ENCODE results near the gene MRPL50. TPM values are rescaled to one million over a fixed set of nuclear protein-coding genes. Genes with fewer than 3 reads are reported as not detected.

Gene MRPL50
- 17.3 TPM for total RNA-seq

DNA sequence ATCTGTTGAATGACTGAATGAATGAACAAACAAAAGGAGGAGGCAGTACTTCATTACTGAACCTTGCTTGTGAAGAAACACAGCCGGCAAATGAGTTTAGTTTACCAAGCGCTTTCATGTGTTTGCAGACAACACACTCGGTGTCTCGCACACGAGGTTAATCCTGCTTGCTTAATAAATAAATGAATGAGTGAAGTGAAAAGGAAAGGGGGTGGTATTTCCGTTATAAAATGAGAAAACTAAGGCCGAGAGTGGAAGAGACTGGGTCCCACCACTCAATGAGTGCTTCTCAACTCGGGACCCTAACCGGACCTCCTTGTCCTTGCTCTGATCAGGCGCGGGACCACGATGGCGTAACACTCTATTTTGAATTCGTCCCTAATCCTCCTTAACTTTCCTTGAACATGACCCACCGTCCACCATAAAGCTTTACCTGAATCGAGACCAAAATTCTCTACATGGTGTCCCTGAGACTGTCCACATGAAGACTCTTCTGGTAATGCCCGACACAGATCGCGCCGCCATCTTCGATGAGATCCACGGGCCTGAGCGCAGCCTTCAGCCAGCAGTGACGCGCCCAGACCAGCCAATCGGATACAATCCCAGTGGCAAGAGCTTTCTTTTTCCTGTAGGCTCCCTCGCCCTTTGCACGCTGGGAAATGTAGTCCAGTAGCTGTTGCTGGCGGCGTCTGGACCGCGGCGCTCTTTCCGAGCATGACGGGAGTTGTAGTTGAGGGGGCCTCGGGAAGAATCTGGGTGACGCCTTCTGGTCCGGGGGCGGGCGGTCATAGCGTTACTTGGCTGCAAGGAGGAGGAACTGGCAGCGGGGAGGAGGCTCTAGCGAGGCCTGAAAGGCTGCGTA is at the start of gene MRPL50, which contains the start of gene ZNF189:
TSS of gene MRPL50 (minus strand) at position 551 of the 862 bp plus-strand sequence. CDS start at position 525, 26 bp downstream.
TSS of gene ZNF189 (plus strand) at position 784 of the 862 bp plus-strand sequence. CDS start 306 bp downstream, outside the sequence.
- Histone ChIP-seq H3K4me1 (ENCODE audit: insufficient read depth, low read length) (peaks cover 31% of the 10 kb centered on the region), H3K4me3 (ENCODE audit: low read length) (peak within 1 kb of the TSS; percentile 85)

GRCh38 chr9:101446732-101447131 is 48.3 kb upstream of the MRPL50 start:
- no peaks in the 10 kb centered on the region for H3K9me3 ChIP-seq (ENCODE audit: low read depth, low read length)
- no peak overlapping the region for H3K4me3 ChIP-seq (ENCODE audit: low read length)
- H3K4me1 ChIP-seq (ENCODE audit: insufficient read depth, low read length): no peaks in the 10 kb centered on the region
- peaks cover 51% of the 10 kb centered on the region for H3K27me3 ChIP-seq (ENCODE audit: insufficient read depth, low read length)

More for the DNA sequence above, at the start of gene MRPL50, which contains the start of gene ZNF189:
- H3K9me3 ChIP-seq (ENCODE audit: low read depth, low read length): peaks cover 7% of the 10 kb centered on the region
- H3K27me3 ChIP-seq (ENCODE audit: insufficient read depth, low read length): no peaks in the 10 kb centered on the region

DNA sequence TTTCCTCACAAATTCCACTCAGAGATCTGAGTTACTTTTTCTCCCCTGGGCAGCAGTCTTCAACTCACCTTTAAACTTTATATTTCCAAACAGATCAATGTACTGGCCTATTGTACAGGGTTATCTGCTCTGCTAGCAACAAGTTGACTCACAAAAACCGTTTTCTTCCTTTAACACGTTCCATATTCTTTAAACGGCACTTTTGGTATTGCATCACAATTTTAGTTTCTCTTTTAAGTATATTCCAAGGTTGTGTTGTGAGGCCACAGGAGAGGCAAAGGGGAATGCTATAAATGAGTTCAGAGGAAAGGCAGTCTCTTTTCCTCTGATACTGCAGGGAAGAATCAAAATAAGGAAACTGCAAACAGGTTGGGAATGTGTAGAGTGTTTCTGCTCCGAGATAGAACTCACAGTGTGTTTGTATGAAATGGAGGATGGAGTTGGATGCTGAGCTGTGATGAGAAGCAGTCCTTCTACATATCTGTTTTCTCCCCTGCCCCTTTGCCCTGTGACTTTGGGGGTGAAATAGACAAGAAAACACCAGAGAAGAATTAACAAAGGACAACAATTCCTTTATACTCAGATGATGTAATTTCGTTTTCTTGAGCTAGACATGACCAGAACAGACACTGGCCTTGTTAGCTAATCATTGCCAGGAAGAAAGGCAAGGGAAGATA is 47.1 kb upstream of the MRPL50 start:
- Histone ChIP-seq H3K27me3 (ENCODE audit: insufficient read depth, low read length) (peaks cover 41% of the 10 kb centered on the region), H3K4me3 (ENCODE audit: low read length) (no peak overlapping the region), H3K9me3 (ENCODE audit: low read depth, low read length) (no peaks in the 10 kb centered on the region), H3K4me1 (ENCODE audit: insufficient read depth, low read length) (no peaks in the 10 kb centered on the region)

DNA sequence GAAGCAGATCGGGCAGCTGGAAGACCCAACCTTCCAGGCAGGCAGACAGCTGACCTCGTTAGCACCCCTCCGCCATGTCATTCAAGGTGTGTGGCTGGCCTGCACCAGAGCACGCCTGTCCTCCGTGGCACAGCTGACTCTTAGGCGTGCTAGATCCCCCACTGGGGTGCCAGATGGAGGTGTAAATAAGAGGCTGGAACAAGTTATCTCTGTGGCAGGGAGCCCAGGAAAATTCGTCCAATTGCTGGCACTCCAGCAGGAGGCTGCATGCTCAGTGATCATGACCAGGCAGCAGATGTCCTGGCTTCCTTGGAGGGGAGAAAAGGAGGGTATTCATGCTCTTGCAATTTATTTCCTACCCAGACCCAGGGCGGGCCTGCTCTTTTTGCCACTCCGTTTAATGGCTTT is 45.0 kb upstream of the MRPL50 start:
- Histone ChIP-seq H3K4me3 (ENCODE audit: low read length) (no peak overlapping the region), H3K9me3 (ENCODE audit: low read depth, low read length) (no peaks in the 10 kb centered on the region), H3K27me3 (ENCODE audit: insufficient read depth, low read length) (peaks cover 23% of the 10 kb centered on the region), H3K4me1 (ENCODE audit: insufficient read depth, low read length) (no peaks in the 10 kb centered on the region)

DNA sequence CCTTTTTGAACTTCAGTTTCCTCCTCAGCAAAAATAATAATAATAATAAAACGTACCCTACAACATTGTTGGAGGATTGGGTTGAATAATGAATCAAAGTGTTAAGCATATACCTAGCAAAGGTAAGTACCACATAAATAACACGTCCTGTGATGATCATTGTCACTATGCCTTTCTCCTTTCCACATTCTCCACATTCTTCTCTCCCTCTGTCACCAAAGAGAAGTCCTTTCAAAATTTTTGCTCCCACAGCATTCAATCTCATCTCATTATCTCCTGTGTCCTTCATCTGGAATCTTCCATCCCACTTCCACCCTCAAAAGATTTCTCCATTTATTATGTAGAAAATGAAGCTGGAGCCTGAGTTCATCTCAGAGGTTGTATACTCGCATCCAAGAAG is 44.3 kb upstream of the MRPL50 start:
- H3K4me3 ChIP-seq (ENCODE audit: low read length): no peak overlapping the region
- no peaks in the 10 kb centered on the region for H3K4me1 ChIP-seq (ENCODE audit: insufficient read depth, low read length)
- H3K9me3 ChIP-seq (ENCODE audit: low read depth, low read length): no peaks in the 10 kb centered on the region
- peaks cover 19% of the 10 kb centered on the region for H3K27me3 ChIP-seq (ENCODE audit: insufficient read depth, low read length)

DNA sequence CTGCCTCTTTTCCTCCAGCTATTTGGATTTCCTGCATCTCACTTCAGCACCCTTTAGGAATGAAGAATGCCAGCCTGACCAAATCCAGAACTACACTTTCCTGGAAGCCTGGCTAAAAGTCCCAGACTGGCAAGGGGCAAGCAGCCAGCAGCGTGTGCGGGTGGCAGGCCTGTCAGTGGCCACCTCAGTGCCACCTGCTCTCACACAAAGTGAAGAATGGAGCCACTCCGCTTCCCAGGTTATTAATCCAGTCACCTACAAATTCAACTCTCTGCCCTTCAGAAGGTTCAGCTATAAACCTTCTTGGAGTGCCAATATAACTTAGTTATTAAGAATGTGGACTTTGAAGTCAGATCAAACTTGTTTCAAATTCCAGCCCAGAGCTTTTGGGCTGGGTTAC is 43.9 kb upstream of the MRPL50 start:
- Histone ChIP-seq H3K4me1 (ENCODE audit: insufficient read depth, low read length) (no peaks in the 10 kb centered on the region), H3K27me3 (ENCODE audit: insufficient read depth, low read length) (peaks cover 15% of the 10 kb centered on the region), H3K9me3 (ENCODE audit: low read depth, low read length) (no peaks in the 10 kb centered on the region), H3K4me3 (ENCODE audit: low read length) (no peak overlapping the region)

DNA sequence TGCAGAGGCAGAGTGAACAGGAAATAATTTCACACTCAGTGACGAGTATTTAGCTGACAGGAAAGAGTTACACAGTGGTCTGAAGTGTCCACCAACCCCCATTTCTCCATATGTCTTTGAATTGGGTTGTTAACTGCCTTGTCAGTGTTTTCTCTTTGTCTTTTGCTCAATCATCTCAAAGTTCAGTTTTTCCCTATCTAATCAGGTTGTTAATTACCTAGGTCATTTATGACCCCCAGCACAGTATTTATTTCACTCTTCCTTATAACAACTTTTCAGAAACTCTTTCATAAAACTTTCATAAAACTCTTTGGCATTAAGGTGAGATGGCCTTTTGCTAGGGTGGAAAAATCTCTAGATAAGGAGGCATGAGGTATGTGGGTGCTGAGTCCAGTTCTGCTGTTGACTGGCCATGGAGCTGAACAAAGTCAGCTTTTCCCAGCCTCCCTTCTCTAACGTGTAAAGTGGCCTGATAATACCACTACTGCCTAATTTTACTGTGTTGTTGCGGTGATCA is 42.4 kb upstream of the MRPL50 start:
- Histone ChIP-seq H3K27me3 (ENCODE audit: insufficient read depth, low read length) (peaks cover 5% of the 10 kb centered on the region), H3K4me3 (ENCODE audit: low read length) (no peak overlapping the region), H3K9me3 (ENCODE audit: low read depth, low read length) (no peaks in the 10 kb centered on the region), H3K4me1 (ENCODE audit: insufficient read depth, low read length) (no peaks in the 10 kb centered on the region)

DNA sequence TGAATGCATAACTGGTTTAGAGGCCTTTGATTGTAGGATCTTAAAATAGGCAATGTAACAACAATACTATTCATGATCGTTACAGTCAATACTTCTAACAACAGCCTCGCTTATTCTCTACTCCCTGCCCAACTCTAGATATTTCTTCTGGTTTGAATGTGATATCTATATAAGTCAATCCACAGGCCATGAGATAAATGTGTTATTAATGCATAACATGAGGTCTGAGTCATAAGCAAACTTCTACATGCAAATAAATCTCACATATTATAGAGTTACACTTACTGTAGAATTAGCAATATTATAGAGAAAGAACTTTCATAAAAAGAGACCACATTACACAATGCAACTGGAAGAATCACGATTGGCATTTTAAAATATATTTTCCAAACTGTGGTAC is 40.1 kb upstream of the MRPL50 start:
- no peaks in the 10 kb centered on the region for H3K4me1 ChIP-seq (ENCODE audit: insufficient read depth, low read length)
- no peaks in the 10 kb centered on the region for H3K27me3 ChIP-seq (ENCODE audit: insufficient read depth, low read length)
- no peak overlapping the region for H3K4me3 ChIP-seq (ENCODE audit: low read length)
- no peaks in the 10 kb centered on the region for H3K9me3 ChIP-seq (ENCODE audit: low read depth, low read length)

DNA sequence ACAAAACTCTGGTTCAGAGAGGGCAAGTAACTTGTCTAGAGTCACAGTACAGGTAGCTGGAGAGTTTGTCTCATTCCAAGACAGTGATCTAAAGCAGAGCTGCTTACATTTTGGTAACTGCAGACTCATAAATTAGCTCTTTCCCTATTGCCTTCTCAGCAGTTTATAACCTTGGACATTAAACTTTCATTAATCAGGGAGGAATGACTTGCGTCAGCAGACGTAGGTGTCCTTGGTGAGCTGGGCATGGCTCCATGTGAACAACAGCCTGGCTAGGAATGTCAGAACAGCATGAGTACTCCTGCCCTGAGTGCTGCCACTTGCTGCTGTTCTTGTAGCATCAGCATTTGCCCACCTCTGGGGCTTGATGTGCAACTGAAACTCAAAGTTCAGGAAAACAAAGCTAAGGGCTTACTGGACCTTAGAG is 39.4 kb upstream of the MRPL50 start:
- no peaks in the 10 kb centered on the region for H3K27me3 ChIP-seq (ENCODE audit: insufficient read depth, low read length)

DNA sequence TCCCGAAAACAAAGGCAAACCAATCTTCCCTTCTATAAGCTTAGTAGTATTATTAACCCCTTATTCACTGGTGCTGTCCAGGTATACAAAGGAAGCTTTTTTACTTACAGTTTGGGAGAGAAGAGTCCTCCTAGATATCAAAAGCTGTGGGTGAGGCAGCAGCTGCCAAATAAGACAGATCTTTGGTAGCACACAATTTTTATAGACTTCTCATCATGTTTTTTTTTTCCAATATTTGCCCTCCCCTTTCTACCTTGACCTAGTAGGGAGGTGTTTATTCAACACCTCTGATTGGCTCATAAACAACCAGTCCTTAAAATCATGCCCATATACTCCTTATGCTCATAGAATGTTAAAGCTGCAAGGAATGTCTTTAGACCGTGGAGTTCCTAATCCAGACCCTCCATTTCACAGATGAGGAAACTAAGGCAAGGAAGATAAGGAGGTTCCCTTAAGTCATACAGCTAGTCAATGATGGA is 37.2 kb upstream of the MRPL50 start, which contains the start of gene ALDOB:
TSS of gene ALDOB (minus strand) at position 174 of the 479 bp plus-strand sequence. CDS start 4,887 bp downstream, outside the sequence.
- Histone ChIP-seq H3K4me3 (ENCODE audit: low read length) (no peak within 1 kb of the TSS), H3K27me3 (ENCODE audit: insufficient read depth, low read length) (no peaks in the 10 kb centered on the region), H3K4me1 (ENCODE audit: insufficient read depth, low read length) (no peaks in the 10 kb centered on the region), H3K9me3 (ENCODE audit: low read depth, low read length) (no peaks in the 10 kb centered on the region)

More for the DNA sequence above, 39.4 kb upstream of the MRPL50 start:
- H3K4me1 ChIP-seq (ENCODE audit: insufficient read depth, low read length): no peaks in the 10 kb centered on the region
- H3K4me3 ChIP-seq (ENCODE audit: low read length): no peak overlapping the region
- no peaks in the 10 kb centered on the region for H3K9me3 ChIP-seq (ENCODE audit: low read depth, low read length)

DNA sequence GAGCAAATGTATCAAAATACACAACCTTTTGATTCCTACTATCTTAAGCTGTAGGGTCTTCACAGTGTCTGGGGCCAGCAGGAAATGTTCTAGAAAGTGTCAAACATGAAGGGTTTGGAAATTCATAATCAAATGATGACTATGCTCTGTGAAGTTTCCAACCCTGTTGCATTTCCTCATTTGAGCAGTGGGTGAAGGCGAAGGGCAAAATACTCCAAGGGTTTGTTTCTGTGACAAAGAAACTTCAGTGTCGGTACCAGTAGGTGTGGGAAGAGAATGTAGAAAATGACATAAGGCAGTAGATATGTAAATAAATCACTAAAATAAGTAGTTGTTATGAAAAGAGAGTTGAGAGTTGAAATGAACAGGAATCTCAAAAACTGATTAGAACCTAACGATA is 36.6 kb upstream of the MRPL50 start:
- no peaks in the 10 kb centered on the region for H3K4me1 ChIP-seq (ENCODE audit: insufficient read depth, low read length)
- no peak overlapping the region for H3K4me3 ChIP-seq (ENCODE audit: low read length)
- no peaks in the 10 kb centered on the region for H3K9me3 ChIP-seq (ENCODE audit: low read depth, low read length)
- no peaks in the 10 kb centered on the region for H3K27me3 ChIP-seq (ENCODE audit: insufficient read depth, low read length)

DNA sequence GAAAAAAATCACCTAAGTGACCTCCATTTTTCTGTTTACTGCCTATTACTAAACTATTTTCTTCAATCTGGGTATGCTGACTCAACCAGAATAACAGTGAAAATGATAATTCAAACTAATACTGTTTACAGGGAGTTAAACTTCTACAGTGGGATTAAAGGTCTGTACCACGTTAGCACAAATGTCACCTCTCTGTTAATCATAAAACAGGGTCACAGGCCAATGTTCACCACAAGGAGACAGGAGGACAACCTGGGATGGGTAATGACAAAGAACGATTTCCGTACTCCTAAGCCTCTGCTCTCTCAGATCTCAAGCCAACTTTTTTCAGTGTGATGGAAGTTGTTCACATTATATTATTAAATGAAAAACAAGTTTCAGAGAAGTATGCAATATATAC is 34.8 kb upstream of the MRPL50 start:
- no peaks in the 10 kb centered on the region for H3K4me1 ChIP-seq (ENCODE audit: insufficient read depth, low read length)
- H3K4me3 ChIP-seq (ENCODE audit: low read length): no peak overlapping the region
- H3K27me3 ChIP-seq (ENCODE audit: insufficient read depth, low read length): no peaks in the 10 kb centered on the region
- H3K9me3 ChIP-seq (ENCODE audit: low read depth, low read length): no peaks in the 10 kb centered on the region

- no peaks in the 10 kb centered on the region for H3K9me3 ChIP-seq (ENCODE audit: low read depth, low read length)
- H3K27me3 ChIP-seq (ENCODE audit: insufficient read depth, low read length): no peaks in the 10 kb centered on the region
- no peak overlapping the region for H3K4me3 ChIP-seq (ENCODE audit: low read length)
- no peaks in the 10 kb centered on the region for H3K4me1 ChIP-seq (ENCODE audit: insufficient read depth, low read length)
These were observed 34.3 kb upstream of the MRPL50 start for GRCh38 chr9:101432740-101433139.

- H3K27me3 ChIP-seq (ENCODE audit: insufficient read depth, low read length): no peaks in the 10 kb centered on the region
- no peaks in the 10 kb centered on the region for H3K4me1 ChIP-seq (ENCODE audit: insufficient read depth, low read length)
- no peaks in the 10 kb centered on the region for H3K9me3 ChIP-seq (ENCODE audit: low read depth, low read length)
- H3K4me3 ChIP-seq (ENCODE audit: low read length): no peak overlapping the region
These were observed 33.8 kb upstream of the MRPL50 start for GRCh38 chr9:101432171-101432570.

DNA sequence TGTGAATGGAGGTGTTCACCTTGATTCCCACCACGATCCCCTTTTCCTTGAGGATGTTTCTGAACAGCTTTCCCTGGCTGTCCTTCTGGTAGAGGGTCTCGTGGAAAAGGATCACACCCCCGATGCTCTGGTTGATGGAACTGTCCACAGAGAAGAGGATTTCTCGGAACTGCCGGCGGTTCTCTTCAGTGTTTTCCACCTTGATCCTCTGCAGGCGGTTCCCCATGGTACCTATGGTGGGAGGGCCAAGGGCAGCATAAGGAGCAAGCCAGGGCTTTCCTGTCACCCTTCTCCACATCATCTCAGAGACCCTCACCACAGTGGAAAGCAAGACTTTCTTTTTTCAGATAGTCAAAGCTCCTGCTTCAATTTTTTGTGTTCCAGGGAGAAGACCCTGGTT is 31.3 kb upstream of the MRPL50 start:
- H3K4me1 ChIP-seq (ENCODE audit: insufficient read depth, low read length): no peaks in the 10 kb centered on the region
- H3K4me3 ChIP-seq (ENCODE audit: low read length): no peak overlapping the region
- no peaks in the 10 kb centered on the region for H3K27me3 ChIP-seq (ENCODE audit: insufficient read depth, low read length)
- no peaks in the 10 kb centered on the region for H3K9me3 ChIP-seq (ENCODE audit: low read depth, low read length)

Data from mononuclear cell (primary cell).